ENCODE measurements around the gene GLI3.

The GLI3 gene

DNA sequence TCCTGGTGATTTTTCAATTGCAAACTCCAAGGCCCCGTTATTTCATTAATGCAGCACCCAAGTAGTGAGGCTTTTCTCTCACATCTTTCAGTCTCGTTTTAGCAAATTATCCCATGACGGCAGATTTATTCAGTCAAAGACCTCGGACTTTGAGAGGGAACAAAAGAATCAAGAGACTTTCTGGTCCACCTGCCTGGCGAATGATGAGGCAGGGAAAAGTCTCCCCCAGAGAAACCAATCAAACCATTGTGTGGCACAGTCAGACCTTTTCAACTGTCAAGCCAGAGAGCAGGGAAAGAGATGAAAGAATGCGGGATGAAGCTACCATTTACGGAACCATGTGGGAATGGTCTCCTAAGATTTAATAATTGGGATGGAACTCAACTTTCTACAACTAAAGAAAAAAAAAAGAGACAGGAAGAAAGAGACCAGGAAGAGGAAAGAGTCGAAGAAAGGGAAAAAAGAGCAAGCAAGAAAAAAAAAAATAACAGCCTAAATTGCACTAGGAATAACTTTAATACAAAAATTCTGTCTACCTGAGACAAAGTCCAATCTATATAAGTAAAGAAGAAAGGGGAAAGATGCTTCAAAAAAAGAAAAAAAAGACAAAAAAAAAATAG lies 22.8 kb downstream of the GLI3 start:
- TF ChIP-seq POLR2AphosphoS5 (IDR thresholded peaks at IDR 0.05; ENCODE audit: low read depth, low read length) (no peak), FOXP2 (optimal IDR thresholded peaks at IDR 0.05; ENCODE audit: borderline replicate concordance, extremely low read depth, extremely low read length, insufficient read depth) (no peak), REST (IDR thresholded peaks at IDR 0.05; ENCODE audit: insufficient read depth in 1 of 2, low read depth in 2 of 2, low read length in 2 of 2) (no peak), SIN3A (IDR thresholded peaks at IDR 0.05; ENCODE audit: borderline replicate concordance, insufficient read depth, low read length) (no peak), TAF1 (IDR thresholded peaks at IDR 0.05; ENCODE audit: borderline replicate concordance, insufficient read depth, low read length) (no peak)

GRCh38 chr7:42213093-42213492 lies 23.9 kb downstream of the GLI3 start:
- TF ChIP-seq REST (IDR thresholded peaks at IDR 0.05; ENCODE audit: insufficient read depth in 1 of 2, low read depth in 2 of 2, low read length in 2 of 2): no peak
- TF ChIP-seq FOXP2 (optimal IDR thresholded peaks at IDR 0.05; ENCODE audit: borderline replicate concordance, extremely low read depth, extremely low read length, insufficient read depth): no peak
- no peak for TF ChIP-seq POLR2AphosphoS5 (IDR thresholded peaks at IDR 0.05; ENCODE audit: low read depth, low read length)
- no peak for TF ChIP-seq TAF1 (IDR thresholded peaks at IDR 0.05; ENCODE audit: borderline replicate concordance, insufficient read depth, low read length)
- no peak for TF ChIP-seq SIN3A (IDR thresholded peaks at IDR 0.05; ENCODE audit: borderline replicate concordance, insufficient read depth, low read length)

- TF ChIP-seq FOXP2 (optimal IDR thresholded peaks at IDR 0.05; ENCODE audit: borderline replicate concordance, extremely low read depth, extremely low read length, insufficient read depth) (no peak), SIN3A (IDR thresholded peaks at IDR 0.05; ENCODE audit: borderline replicate concordance, insufficient read depth, low read length) (no peak), POLR2AphosphoS5 (IDR thresholded peaks at IDR 0.05; ENCODE audit: low read depth, low read length) (no peak), REST (IDR thresholded peaks at IDR 0.05; ENCODE audit: insufficient read depth in 1 of 2, low read depth in 2 of 2, low read length in 2 of 2) (no peak), TAF1 (IDR thresholded peaks at IDR 0.05; ENCODE audit: borderline replicate concordance, insufficient read depth, low read length) (no peak)
Measured at GRCh38 chr7:42212541-42213090, 24.4 kb downstream of the GLI3 start.

DNA sequence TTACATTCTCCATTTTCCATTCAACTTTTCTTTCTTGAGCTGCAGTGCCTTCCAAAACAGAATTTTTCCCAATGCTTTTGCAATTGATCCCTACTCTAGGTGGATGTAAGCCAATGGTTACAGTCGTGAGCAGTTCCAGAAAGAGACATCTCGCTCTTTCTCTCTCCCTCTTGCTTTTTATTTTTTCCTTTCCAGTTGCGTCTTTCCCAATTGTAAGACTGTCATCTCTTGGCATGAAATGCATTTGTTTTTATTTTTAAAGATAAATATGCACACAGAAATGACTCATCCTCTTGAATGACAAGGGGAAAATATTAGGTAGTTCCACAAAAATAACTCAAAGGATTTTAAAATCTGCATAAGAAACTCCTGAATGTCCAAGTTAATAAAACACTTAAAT lies 25.1 kb downstream of the GLI3 start:
- TF ChIP-seq FOXP2 (optimal IDR thresholded peaks at IDR 0.05; ENCODE audit: borderline replicate concordance, extremely low read depth, extremely low read length, insufficient read depth): no peak
- TF ChIP-seq SIN3A (IDR thresholded peaks at IDR 0.05; ENCODE audit: borderline replicate concordance, insufficient read depth, low read length): no peak
- no peak for TF ChIP-seq POLR2AphosphoS5 (IDR thresholded peaks at IDR 0.05; ENCODE audit: low read depth, low read length)
- TF ChIP-seq TAF1 (IDR thresholded peaks at IDR 0.05; ENCODE audit: borderline replicate concordance, insufficient read depth, low read length): no peak
- TF ChIP-seq REST (IDR thresholded peaks at IDR 0.05; ENCODE audit: insufficient read depth in 1 of 2, low read depth in 2 of 2, low read length in 2 of 2): no peak
